HG02943 (cell line): ENCODE measurements around the gene HAS3.
"Not testable (repeated sequence)": the region's sequence is repeated elsewhere in the genome, so short reads cannot be mapped to it uniquely, and the experiment has no call there.

Experiments
- ATAC-seq: cut with Tn5 transposase; IDR thresholded peaks from one replicate; pipeline ENCODE4 v1.9.1; 2021; ENCODE audit warnings: mild to moderate bottlenecking, low read depth, moderate library complexity; ENCODE audit not compliant: unreplicated experiment

The HAS3 gene

GRCh38 chr16:69105501-69106361 lies at the start of gene HAS3:
HAS3 (plus strand) TSS chr16:69105653; CDS start chr16:69109396, 3,743 bp downstream.
- no peak for ATAC-seq

- ATAC-seq = no peak
These were observed 49.5 kb upstream of the HAS3 start for GRCh38 chr16:69055980-69056379.

DNA sequence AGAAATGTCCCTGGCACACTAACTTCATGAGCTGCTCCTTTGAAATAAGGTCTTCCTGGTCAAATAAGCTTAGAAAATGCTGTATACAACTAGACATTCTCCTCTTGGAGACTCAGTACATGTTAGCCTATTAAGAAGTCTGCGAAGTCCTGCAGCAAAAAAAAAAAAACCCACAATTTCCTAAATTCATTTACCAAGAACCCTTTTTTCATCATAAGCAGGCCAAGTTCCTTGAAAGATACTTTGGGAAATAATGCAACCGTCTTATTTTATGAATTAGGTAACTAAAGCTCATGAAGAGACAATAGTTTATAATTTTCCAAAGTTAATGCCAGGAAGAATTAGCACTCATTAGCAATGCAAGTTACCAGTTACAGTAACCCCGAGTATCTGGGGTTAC lies 49.0 kb upstream of the HAS3 start:
- ATAC-seq = no peak

DNA sequence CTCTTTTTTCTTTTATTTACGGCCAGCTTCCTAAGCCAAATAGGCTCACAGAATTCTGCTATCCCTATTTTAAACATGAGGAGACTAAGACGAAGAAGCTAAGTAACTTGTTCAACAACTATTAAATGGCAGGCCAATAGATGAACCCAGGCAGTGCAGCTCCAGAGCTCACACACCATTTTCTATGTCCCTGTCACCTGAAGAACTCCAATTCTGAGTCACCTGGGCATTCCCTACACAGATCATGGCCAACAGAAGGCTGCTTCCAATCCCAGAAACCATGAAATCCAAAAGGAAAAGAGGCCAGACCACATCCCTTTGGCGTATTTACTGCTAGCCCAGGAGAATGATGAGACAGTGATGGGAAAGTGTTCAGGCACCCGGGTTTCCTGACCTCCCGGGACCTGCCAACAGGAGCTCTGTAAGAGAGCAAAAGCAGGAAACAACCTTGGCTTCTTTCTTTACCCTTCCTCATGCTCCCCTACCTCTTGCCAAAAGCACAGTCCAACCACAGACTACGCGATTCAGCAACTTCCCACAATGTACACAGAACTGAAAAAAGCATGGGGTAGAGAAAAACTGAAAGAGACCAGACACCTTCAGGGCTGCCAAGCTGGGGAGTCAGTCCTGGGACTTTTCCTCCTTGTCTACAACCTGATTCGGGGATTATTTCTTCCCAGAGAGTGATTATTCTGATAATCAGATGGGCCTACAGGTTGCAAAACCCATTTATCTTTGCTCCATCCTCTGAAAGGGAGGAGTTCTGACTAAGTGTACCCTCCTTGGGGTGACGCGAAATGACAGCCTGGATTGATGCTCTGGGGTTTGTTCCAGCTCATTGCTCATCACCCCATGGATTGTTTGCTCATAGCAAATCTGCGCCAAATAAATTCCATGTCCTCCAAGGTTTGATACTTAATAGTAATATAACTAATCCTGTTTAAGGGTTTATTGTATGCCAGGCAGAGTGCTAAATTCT lies 47.8 kb upstream of the HAS3 start:
- ATAC-seq = no peak

DNA sequence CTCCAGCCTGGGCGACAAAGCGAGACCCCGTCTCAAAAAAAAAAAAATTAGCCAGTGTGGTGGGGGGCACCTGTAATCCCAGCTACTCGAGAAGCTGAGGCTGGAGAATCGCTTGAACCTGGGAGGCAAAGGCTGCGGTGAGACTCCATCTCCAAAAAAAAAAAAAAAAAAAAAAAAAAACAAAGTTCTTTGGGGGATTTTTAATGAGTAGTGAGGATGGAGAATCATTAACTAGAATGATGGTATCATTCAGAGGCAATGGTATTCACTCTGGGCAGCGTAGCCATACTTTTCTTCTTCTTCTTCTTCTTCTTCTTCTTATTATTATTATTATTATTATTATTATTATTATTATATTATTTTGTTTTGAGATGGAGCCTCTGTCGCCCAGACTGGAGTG lies 42.0 kb upstream of the HAS3 start:
- ATAC-seq = not testable (repeated sequence)

GRCh38 chr16:69064124-69064763 lies 41.2 kb upstream of the HAS3 start:
- no peak for ATAC-seq

- no peak for ATAC-seq
These were observed 40.6 kb upstream of the HAS3 start for GRCh38 chr16:69064764-69065313.

DNA sequence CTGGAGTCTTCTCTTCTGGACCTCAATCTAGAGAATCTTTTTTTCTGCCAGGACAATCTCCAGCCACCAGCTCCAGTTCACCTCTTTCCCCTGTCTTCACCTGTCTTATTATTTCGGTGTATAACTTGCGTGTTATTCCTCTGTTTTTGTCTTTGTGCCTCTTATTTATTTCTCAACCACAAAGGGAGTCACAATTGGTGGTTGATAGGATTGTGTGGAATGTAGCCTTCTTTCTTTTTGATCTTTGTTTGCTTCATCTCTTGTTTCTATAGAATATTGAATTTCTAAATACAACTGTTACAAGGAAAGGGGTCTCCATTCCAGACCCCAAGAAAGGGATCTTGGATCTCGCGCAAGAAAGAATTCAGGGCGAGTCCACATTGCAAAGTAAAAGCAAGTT lies 35.9 kb upstream of the HAS3 start:
- ATAC-seq = no peak

DNA sequence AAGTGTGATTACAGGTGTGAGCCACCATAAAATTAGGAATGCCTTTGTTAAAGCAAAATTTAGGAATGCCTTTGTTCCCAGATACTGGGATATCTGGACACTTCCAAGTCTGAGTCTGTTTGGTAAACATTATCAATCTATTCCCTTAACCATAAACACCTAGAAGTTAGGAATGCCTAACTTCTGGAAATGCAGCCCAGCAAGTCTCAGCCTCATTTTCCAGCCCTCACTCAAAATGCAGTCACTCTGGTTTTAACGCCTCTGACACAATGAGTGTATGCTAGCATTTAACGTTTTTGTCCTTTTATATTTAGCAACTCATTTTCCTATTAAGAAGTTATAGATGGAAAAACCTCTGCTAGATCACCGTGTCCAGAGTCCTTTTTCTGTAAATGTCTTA lies 34.4 kb upstream of the HAS3 start:
- no peak for ATAC-seq

- no peak for ATAC-seq
These were observed 32.8 kb upstream of the HAS3 start for GRCh38 chr16:69072640-69072974.

GRCh38 chr16:69073181-69073702 lies 32.2 kb upstream of the HAS3 start:
- no peak for ATAC-seq

- ATAC-seq = no peak
These were observed 28.2 kb upstream of the HAS3 start for GRCh38 chr16:69077251-69077650.

- no peak for ATAC-seq
These were observed 27.4 kb upstream of the HAS3 start for GRCh38 chr16:69078073-69078472.

DNA sequence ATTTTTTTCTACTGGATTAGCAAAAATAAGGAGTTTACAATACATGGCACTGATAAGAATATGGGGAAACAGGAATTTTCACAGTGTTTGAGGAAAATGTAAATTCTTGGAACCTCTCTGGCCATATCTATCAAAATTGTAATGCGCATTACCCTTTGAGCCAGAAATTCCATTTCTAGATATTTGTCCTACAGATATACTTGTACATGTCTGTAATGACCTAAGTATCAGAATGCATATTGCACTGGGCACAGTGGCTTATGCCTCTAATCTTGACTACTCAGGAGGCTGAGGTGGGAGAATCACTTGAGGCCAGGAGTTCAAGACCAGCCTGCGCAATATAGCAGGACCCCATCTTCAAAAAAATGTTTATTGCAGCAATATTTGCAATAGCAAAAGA lies 25.8 kb upstream of the HAS3 start:
- ATAC-seq = no peak

DNA sequence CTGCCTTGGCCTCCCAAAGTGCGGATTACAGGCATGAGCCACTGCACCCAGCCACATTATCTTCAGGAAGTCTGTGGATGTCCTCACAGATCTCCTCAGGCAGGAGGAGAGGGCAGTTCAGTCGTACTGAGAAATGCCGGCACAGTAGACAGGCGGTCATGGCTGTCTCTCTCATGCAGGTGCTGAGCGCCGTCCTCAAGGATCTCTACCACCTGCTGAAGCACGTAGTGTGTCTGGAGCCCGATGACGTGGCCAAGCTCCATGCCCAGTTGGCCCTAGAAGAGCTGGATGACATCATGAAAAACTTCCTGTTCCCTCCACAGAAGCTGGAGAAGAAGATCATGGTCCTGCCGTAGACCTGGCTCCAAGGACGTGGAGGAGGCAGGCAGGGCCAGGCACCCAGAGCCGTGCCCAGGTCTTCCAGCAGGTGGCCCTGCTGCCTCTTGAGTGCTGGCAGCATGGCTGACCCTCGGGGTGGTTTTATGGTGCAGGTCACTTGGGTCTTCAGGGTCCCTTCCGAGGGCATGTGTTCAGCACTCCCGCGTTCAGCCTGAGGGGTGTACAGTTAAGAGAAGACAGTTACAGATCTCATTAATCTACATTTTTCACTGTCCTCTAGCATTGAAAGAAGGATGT lies 22.0 kb upstream of the HAS3 start:
- no peak for ATAC-seq

DNA sequence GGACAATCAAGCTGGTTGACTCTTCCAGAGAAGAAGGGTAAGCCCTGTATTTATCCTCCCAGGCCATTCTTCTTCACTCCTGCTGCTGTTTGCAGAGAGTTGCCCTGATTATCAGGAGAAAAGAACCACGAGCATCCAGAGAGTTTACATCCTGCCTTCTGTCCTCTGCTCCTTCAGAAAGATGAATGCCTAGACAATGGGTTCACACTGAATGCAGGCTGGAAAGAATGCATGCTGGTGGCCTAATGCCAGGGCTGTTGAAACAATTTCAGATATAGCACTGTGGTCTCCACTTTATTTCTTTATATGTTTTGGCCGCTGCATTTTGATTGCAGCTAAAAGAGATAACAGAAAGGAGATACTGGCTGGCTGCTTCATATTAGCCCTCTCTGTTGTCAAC lies 21.2 kb upstream of the HAS3 start:
- no peak for ATAC-seq

GRCh38 chr16:69085032-69085695 lies 20.3 kb upstream of the HAS3 start:
- ATAC-seq = no peak

DNA sequence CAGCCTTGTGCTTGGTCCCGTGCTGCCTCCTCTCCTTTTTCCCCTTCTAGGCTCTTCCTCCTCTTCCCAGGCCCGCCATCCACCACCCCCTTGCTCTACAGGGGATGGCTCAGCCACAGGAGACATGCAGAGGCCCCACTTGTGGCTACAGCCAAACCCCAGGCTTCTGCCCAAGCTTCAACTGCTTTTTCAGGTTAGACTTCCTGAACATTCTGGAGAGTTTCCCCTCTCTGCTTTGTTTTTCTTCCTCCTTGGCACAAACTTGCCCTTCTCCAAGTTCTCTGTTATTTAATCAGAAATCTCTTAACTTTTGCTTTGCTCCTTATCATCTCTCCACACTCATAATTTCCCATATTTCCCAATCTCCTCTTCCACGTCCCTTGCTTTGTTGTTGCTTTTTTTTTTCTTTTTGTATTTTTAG lies 18.3 kb upstream of the HAS3 start:
- no peak for ATAC-seq

DNA sequence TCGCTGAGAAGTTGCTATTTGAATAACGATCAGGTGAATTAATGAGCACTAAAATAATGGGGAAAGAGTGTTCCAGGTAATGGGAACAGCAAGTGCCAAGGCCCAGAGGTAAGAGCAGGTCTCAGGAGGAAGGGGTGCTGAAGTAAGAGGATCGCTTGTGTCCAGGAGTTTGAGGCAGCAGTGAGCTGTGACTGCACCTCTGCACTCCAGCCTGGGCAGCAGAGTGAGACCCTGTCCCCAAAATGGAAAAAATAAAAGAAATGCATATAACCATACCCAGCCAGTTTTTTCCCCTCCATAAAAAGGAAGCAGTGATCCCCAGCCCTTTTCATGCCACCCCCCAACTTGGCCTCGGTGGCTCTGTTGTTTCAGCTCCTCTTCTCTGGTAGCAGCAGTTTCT lies 16.8 kb upstream of the HAS3 start:
- no peak for ATAC-seq
